Measurements from ENCODE around the gene CHMP4A.

Gene CHMP4A

GRCh38 chr14:24184104-24184970 is 29.0 kb downstream of the CHMP4A start:
- Histone ChIP-seq H2AFZ (no peak overlapping the region), H3K79me2 (no peaks in the 10 kb centered on the region), H3K4me1 (peaks cover 11% of the 10 kb centered on the region), H3K27me3 (ENCODE audit: control insufficient read depth, insufficient read depth, low read length) (no peaks in the 10 kb centered on the region), H3K4me3 (ENCODE audit: low read depth, low read length) (no peak overlapping the region), H3K4me2 (ENCODE audit: low read length) (no peak overlapping the region), H3K9ac (no peak overlapping the region), H3K9me3 (ENCODE audit: control insufficient read depth, low read length) (no peaks in the 10 kb centered on the region), H3K36me3 (ENCODE audit: control insufficient read depth, insufficient read depth, low read length) (no peaks in the 10 kb centered on the region), H3K27ac (no peak overlapping the region)
- TF ChIP-seq CTCF (IDR thresholded peaks at IDR 0.05): no peak

- H3K4me2 ChIP-seq (ENCODE audit: low read length): no peak overlapping the region
- H3K79me2 ChIP-seq: no peaks in the 10 kb centered on the region
- H3K9me3 ChIP-seq (ENCODE audit: control insufficient read depth, low read length): no peaks in the 10 kb centered on the region
- no peak overlapping the region for H3K4me3 ChIP-seq (ENCODE audit: low read depth, low read length)
- no peaks in the 10 kb centered on the region for H3K36me3 ChIP-seq (ENCODE audit: control insufficient read depth, insufficient read depth, low read length)
- H3K27me3 ChIP-seq (ENCODE audit: control insufficient read depth, insufficient read depth, low read length): no peaks in the 10 kb centered on the region
- H3K4me1 ChIP-seq: peaks cover 7% of the 10 kb centered on the region
- H3K9ac ChIP-seq: no peak overlapping the region
- no peak overlapping the region for H3K27ac ChIP-seq
- no peak for TF ChIP-seq CTCF (IDR thresholded peaks at IDR 0.05)
- no peak overlapping the region for H2AFZ ChIP-seq
Measured at GRCh38 chr14:24183014-24183481, 30.2 kb downstream of the CHMP4A start.

- Histone ChIP-seq H3K27me3 (ENCODE audit: control insufficient read depth, insufficient read depth, low read length) (no peaks in the 10 kb centered on the region), H3K9me3 (ENCODE audit: control insufficient read depth, low read length) (no peaks in the 10 kb centered on the region), H2AFZ (no peak overlapping the region), H3K36me3 (ENCODE audit: control insufficient read depth, insufficient read depth, low read length) (no peaks in the 10 kb centered on the region), H3K9ac (no peak overlapping the region), H3K27ac (no peak overlapping the region), H3K4me3 (ENCODE audit: low read depth, low read length) (no peak overlapping the region), H3K4me1 (peaks cover under 1% of the 10 kb centered on the region), H3K79me2 (no peaks in the 10 kb centered on the region), H3K4me2 (ENCODE audit: low read length) (no peak overlapping the region)
- TF ChIP-seq CTCF (IDR thresholded peaks at IDR 0.05): no peak
Measured at GRCh38 chr14:24182110-24182882, 31.0 kb downstream of the CHMP4A start.

DNA sequence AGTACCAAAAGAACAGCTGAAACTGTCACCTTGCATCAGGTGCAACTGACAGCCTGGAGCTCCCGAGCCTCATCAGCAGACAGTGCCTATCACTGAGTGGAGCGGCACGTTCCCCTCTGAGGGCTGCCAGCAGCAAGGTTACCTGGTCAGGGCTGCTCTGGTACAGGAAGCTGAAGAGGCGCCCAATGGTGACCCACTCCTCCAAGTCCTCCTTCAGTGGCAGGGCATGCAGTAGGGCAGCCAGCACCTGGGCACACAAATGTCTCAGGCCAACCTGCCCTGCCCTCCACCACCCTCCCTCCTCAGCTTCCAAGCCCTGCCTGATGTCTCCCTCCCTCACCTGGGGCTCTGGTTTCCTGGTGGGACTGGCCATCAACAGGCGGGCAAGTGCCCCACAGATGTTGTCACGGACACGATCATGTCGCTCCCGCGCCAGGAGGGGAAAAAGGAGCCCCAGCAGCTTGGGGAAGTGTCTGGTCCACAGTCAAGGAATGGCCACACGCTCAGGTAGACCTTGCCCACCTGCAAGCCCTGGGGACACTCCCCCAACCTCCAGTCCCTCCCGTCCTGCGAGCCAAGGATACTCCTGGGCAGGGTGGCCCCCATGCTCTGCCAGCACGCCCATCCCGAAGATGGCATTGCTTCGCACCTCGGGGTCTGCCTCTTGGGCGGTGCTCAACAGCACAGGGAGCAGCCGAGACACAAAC is 31.8 kb downstream of the CHMP4A start:
- Histone ChIP-seq H2AFZ (no peak overlapping the region), H3K36me3 (ENCODE audit: control insufficient read depth, insufficient read depth, low read length) (no peaks in the 10 kb centered on the region), H3K9ac (no peak overlapping the region), H3K79me2 (no peaks in the 10 kb centered on the region), H3K4me3 (ENCODE audit: low read depth, low read length) (no peak overlapping the region), H3K27me3 (ENCODE audit: control insufficient read depth, insufficient read depth, low read length) (no peaks in the 10 kb centered on the region), H3K9me3 (ENCODE audit: control insufficient read depth, low read length) (no peaks in the 10 kb centered on the region), H3K27ac (no peak overlapping the region), H3K4me2 (ENCODE audit: low read length) (no peak overlapping the region), H3K4me1 (no peaks in the 10 kb centered on the region)
- TF ChIP-seq CTCF (IDR thresholded peaks at IDR 0.05): no peak
